HG03159 (cell line): ENCODE data around the gene CD93.

Source experiments
- ATAC-seq: cut with Tn5 transposase; IDR thresholded peaks from one replicate; pipeline ENCODE4 v1.9.1; 2021; ENCODE audit warnings: mild to moderate bottlenecking, moderate library complexity; ENCODE audit not compliant: unreplicated experiment

CD93 gene

DNA sequence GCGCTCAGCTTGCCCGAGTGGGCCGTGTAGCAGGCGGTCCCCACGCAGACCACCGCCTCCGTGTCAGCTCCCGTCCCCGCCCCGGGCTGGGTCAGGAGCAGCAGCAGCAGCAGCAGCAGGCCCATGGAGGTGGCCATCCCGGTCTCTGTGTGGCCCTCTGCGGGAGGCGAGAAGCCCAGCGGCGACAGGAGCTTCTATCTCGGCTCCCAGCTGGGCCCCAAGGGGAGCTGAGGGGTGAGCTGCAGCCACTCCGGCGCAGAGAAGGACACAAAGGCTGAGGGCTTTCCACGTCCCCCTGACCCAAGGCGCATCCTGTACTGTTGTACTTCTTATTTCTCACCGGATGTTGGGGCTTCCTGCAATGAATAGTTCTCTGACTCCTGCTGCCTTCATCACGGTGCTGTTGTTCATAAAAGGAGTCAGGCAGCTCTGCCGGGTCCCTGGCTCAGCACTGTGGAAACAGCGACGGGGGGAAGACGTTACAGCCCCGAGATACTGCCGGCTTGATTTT, at the start of gene CD93:
Gene CD93, minus strand, starts transcription at position 269 of the 511 bp plus-strand sequence. Its CDS starts 132 bp downstream, at position 137.
- ATAC-seq, result no peak

DNA sequence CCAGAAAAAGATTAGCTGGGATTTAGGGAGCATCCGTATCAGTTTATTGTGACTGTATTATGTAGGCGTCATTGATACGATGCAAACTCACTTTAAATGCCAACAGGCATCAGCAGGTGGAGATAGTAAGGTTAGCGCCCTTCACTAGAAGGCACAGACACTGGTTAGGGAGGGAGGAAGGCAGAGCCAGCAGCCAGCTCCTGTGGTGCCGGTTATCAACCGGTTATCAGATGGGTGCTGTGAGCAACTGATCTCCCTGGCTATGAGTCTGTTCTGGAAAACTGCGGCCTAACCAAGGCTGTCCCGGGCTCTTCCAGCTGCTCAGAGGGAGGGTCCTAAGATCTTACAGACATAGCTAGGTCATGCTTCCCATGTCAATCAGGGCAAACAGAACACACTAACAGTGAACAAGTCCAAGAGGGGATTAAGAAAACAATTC, 47.5 kb upstream of the CD93 start:
- ATAC-seq, result no peak

DNA sequence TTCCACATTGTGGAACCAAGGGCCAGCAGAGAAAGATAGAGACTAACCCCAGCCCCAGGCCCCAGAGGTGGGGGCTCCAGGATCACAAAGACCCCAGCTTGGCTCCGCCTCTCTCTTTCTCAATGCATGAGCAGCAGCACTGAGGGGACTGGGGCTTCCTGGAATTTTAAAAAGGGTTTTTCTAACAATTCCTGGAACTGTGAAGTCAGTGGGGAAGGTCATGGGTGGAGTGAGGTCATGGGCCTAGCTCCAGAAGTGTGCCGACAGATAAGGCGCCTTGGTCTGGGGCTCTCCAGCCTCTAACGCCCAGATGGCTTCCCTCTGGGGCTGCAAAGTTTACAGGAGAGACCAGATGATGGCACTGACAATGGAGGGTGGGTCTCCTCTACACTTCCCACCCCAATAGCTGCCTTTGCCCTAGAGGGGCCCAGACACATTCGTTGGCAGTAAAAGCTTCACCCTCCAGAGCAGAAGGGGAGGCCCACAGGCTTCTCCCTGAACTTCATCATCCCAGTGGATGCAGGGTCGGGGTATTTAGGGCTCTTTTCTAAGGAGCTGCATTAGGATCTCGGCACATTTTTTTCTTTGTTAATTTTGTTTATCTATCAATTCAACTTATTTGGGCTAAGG, 46.9 kb upstream of the CD93 start:
- no peak for ATAC-seq

DNA sequence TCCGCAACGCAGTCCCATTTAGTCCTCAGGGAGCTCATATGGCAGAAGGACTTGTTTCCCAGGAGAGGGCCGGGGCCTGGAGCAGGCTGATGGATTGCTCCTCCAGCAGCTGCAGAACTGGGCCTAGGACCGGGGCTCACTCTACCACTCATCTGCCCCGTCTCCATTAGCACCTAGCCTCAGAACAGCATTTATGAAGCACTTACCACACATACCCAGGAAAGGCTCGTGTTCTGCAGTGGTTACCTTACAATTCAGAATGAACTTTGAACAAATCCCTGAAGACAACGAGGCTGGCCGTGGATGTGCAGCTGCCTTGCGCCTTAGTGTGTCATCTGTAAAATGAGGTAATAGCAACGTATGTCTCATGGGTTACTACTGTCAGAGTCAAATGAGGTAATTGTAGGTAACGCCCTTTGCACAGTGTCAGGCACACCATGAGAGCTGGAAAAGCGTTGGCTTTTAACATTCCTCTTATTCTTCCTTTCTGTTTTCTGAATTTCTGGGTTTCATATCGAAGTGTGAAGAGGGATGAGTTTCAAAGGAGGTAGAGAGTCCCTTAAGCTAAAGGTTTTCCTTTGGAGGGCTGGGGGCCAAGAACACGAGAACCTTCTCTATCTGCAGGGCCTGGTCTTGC, 46.3 kb upstream of the CD93 start:
- ATAC-seq, result no peak

DNA sequence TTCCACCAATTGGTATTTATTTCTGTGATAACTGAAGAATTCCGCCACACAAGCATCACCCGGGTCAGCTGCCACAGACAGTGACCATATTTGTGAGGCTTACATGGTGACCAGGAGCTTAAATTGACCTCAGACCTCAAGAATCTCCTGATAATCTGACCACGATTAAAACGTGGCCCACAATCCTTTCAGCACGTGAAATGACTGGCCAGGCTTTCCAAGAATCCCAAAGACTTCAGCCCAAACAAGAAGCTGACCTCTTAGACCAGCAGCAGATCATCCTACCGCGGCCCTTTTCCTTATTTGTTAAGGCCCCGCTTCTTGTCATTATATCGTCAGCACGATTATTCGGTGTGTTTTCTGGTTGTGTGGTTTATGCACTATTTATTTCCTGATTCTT, 45.6 kb upstream of the CD93 start:
- ATAC-seq, result no peak

GRCh38 chr20:23130622-23131140, 44.6 kb upstream of the CD93 start:
- no peak for ATAC-seq

DNA sequence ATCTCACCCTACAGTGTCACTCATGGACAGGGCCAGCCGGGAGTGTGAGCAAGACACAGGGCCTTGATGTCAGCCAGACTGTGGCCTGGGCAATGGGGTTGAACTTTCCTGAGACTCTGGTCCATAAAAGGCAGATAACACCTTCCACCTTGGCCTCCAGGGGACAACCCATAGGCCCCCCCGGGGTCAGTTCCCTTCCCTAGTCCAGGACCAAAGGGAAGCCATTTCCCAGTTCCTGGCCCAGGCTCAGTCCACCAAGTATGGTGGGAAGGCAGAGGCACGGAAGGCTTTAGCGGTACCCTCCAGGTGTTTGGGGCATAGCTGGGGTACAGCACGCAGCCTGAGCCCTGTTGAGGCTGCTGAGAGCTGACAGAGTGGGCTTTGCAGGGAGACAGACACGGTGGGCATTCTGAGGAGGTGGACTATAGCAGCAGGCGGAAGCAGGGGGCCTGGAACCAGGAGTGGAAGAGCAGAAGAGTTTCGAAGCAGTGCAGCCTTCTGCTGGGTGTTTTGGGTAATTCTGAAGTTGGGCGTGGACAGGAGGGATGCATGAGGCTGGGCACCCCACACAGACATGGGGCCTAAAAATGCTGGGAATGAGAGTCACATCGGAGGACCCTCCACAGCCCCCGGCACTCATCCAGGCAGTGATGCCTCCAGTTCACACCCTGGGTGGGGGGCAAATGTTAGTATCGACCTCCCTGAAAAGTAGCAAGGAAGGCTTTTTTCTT, 43.9 kb upstream of the CD93 start:
- ATAC-seq, result no peak

- no peak for ATAC-seq
Measured at GRCh38 chr20:23129266-23129665, 43.1 kb upstream of the CD93 start.

DNA sequence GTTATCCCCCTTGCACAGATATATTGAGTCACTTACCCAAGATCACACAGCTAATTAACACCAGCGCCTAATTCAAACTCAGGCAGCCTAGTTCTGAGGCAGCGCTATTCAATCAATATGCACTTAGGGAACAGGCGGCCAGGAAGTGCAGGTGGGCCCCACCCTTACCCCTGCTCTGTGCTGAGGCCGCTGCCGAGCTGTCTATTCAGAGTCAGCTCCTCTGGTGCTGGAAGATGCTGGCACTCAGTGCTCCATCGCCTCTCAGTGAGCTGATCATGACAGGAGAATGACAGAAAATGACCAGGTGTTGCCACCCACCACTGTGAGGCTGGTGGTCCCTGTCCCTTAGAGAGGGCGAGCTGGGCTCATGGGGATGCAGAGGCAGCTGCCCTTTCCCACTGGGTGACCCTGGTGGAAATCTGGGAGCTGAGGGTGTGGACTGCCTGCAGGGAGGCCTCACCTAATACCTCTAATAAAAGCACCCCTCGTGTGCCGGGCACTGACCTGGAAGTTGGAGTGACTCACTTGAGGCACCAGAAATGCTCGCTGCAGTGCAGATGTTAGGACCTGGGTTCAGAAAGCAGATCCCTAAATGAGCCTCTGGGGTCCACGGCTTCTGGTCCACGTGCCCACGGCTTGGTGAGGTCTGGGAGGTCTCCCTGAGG, 42.5 kb upstream of the CD93 start:
- no peak for ATAC-seq

- ATAC-seq, result no peak
Measured at GRCh38 chr20:23127506-23128279, 41.6 kb upstream of the CD93 start.

GRCh38 chr20:23126281-23127061, 40.3 kb upstream of the CD93 start:
- ATAC-seq, result no peak

DNA sequence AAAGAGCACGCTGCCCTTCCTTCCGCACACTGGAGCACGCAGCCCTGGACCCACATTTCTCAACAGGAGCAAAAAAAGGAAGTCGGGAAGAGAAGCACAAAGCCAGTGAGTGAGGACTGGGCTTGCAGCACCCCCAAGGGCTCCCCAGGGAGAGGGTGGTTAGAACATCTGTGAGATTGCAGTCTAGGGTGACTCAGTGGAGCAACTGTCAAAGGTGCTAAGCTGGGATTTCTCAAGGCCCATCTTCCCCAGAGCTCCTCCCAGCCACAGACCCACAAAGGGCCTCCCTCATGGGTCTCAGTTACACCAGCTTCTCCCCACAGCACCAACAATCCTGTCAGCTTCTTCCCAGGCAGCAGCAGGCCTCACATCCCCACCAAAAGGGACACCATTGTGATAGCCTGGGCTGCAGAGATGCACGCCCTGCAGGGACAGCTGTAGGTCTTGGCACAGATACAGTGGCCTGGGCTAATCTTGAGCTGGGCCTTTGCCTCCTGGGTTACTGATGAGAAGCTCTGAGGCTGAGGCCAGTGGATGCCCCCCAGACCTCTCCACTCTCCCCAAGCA, 39.6 kb upstream of the CD93 start:
- ATAC-seq, result no peak

GRCh38 chr20:23125159-23125558, 39.0 kb upstream of the CD93 start:
- no peak for ATAC-seq

DNA sequence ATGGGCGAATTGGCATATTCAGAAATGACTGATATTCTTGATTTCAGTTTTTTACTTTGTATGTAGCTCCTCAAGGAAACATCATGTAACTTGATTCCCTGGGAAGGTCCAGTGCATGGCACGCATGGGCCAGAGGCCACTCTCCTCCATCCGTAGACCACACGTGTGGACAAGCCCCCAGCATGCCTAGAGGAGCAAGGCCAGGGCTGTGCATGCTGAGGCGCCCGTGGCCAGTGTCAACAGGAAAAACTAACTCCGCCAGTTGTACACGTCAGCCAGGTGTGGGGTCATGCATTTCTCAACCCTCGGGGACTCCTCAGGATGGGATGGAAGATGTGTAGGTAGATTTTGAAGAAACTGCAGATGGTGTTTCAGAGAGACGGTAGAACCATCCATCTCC, 37.8 kb upstream of the CD93 start:
- ATAC-seq, result no peak

DNA sequence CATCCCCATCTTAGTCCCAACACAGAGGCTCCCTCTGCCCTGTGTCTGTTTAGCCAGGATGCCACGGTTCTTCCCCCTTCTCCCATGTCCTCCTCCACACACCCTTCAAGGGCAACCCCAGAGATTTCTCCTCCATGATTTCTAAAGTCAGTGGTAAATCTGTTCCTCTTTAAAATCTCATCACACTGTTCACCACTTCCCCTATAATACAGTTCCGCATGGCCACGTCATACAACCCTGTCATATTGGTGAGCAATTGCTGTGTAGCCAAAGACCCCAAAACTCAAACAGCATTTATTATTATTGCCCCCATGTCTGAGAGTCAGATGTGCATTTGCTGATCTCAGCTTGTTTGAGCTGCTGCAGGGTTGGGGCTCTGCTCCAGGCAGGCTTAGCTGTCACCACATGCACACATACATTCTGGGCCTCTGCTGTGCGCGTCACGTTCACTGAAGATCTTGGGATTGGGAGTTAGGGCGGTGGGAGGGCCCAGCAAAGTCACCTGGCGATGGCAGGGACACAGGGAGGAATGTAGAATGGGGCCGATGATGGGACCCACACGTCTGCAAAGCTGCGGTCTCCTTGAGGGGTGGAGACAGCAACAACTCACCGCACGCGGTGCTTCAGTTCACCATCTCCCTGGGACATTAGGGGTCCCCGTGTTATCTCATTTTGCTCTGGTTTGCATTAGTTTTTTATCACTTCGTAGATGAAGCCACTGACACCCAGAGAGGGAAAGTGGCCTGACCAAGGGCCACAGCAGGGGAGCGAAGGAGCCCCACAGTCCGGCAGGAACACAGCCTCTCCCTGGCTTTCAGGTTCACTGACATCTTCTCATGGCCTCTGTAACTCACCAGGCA, 36.9 kb upstream of the CD93 start:
- ATAC-seq, result no peak

DNA sequence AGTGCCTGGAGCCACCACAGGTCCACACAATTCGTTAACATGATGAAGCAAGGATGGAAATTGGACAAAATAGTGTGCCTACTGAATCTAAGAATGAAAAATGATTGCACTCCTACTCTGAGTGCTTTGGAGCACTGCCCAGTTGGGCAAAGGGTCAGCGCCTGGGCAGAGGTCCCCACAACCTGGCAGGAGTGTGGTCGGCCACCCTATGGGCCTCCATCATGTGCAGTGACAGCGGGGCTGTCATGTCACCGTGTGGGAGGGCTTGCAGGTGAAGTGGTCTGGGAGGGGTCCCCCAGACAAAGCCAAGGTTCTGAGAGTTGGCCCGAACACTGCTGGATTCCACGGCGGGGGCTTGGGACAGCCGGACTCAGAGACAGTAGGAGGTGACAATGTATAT, 36.2 kb upstream of the CD93 start:
- no peak for ATAC-seq

DNA sequence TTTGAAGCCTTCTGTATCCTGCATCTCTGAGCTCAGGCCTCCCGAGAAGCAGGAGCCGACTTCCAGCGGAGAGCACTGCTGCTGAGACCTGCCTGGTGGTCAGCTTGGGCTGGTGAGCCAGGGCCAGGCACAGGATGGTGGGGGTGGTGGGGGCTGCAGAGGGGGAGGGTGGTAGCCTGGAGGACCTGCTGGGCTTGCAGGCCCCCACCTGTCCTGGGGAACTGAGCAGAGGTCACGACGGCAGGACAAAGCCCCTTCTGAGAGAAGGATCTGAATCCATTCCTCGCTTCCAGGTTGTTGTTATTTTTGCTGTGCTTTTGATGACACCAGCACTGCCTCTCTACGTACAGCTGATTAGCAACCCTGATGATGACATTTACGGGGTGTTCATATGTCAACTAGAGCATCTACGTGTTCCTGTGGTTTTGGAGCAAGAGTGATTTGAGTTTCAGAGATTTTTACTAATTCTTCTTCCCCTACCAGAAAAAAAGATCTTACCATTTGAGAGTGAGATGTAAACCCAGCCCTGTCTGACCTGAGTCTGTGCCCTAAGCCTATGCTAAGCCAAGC, 35.7 kb upstream of the CD93 start:
- no peak for ATAC-seq
